ENCODE measurements around the gene RIN1.

DNA sequence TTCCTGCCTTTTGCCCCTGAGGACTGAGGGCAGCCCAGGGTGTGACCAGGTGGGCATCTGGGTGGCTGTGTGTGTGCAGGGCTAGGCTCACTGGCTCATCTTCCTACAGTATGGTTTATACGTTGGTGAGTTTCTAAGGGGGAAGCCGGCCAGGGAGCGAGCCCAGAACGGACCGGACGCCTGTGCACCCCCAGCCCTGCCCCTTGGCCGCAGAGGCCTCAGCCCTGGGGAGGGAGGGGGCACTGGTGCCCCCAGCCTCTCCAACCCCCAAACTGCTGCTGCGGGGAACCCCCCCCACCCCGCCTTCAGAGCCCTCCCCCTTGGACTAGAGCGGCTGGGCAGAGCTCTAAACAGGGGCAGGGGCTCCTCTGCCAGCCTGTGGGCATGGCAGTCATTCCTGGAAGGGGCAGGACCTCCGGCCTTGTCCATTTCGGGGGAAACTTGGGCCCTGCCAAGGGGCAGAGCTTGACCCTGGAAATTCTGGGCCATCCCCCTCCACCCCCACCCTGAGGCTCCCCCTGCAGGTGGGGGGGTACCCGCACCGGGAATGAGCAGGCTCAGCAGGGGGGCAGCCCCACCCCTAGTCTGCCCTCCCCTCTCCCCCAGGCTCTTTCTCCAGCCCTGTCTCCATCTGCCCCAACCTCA is 52.7 kb downstream of the RIN1 start:
- TF ChIP-seq, protein P1, sequence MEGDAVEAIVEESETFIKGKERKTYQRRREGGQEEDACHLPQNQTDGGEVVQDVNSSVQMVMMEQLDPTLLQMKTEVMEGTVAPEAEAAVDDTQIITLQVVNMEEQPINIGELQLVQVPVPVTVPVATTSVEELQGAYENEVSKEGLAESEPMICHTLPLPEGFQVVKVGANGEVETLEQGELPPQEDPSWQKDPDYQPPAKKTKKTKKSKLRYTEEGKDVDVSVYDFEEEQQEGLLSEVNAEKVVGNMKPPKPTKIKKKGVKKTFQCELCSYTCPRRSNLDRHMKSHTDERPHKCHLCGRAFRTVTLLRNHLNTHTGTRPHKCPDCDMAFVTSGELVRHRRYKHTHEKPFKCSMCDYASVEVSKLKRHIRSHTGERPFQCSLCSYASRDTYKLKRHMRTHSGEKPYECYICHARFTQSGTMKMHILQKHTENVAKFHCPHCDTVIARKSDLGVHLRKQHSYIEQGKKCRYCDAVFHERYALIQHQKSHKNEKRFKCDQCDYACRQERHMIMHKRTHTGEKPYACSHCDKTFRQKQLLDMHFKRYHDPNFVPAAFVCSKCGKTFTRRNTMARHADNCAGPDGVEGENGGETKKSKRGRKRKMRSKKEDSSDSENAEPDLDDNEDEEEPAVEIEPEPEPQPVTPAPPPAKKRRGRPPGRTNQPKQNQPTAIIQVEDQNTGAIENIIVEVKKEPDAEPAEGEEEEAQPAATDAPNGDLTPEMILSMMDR (IDR thresholded peaks at IDR 0.05) = no peak
- TF ChIP-seq POLR2A (IDR thresholded peaks at IDR 0.05) = no peak
